ENCODE data around the gene TENT4B. TPM values are rescaled to one million over a fixed set of nuclear protein-coding genes. Genes with fewer than 3 reads are reported as not detected.

The TENT4B gene
- total RNA-seq, 6 donors from 2014 or later: 7.2 to 19.2 (median 10.6) TPM

DNA sequence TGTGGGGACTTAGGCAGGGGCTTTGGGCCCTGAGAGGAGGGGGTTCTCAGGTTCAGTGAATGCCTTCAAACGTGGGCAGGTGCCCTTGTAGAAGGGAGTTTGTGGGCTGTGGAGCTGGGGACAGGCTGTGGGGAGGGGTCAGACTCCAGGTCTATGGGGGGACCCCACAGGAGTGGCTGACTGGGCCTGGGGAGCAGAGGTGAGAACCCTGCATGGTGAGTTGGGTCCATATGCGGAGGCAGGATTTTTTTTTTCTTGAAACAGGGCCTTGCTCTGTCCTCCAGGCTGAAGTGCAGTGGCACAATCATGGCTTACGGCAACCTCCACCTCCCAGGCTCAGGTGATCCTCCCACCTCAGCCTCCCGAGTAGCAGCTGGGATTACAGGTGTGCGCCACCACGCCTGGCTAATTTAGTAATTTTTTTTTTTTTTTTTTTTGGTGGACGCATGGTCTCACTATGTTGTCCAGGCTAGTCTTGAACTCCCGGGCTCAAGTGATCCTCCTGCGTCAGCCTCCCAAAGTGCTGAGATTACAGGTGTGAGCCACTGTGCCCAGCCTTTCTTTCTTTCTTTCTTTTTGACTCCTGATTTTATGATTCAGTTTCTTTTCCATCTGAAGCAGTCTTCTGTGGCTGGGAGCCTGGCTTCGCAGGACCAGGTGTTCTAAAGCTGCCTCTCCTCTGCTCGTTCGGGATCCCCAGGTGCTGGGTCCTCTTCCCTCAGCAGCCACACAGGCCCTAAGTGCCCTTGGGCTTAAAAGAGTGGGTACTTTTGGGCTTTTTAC lies 94.2 kb downstream of the TENT4B start:
- no peak overlapping the region for H3K27ac ChIP-seq

DNA sequence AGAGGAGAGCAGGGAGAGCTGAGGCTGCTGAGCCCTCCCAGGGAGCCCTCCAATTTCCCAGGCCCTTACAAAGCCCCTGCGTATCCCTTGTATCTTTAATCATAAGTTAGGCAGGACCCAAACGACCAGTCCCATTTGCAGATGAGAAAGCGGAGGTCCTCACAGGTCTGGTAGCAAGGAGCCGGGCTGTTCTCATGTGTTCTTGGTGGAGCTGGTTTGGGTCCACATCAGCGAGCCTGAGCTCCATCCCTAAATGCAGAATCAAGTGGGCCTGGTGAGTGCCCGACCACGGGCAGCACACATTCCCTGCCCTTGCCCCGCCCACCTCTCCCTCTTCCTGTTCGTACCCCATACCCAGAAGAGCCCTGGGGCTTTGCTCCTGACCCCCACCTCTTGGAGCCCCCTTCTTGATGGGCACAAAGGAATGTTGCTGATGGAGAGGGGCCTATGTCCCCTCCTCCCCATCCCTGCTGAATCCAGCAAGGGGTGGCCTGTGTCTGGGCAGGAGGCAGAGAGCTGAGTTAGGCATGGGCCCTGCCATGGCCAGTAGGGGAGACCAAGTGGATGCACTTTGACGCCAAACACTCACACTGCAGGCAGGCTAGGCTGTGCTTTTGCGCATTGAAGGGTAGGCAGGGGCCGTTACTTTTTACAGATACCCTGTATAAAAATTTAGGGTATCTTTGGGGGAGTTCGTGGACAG lies 95.0 kb downstream of the TENT4B start:
- no peak for ATAC-seq (ENCODE audit: low FRiP score in 2 of 2)
- 77 to 83% methylated on average over 9 to 13 of the region's 13 CpGs for WGBS, 2 donors
- no peak overlapping the region for H3K4me3 ChIP-seq
- no peak for DNase-seq
- peaks cover 20 to 59% (median 41%) of the 10 kb centered on the region in 4 donors for H3K4me1 ChIP-seq
- H3K27ac ChIP-seq: peak overlapping the region in 2 of 4 donors; percentile 36 to 40
- H3K27me3 ChIP-seq: no peaks in the 10 kb centered on the region
- no peaks in the 10 kb centered on the region for H3K36me3 ChIP-seq
- H3K9me3 ChIP-seq: no peaks in the 10 kb centered on the region
- TF ChIP-seq, protein P1, sequence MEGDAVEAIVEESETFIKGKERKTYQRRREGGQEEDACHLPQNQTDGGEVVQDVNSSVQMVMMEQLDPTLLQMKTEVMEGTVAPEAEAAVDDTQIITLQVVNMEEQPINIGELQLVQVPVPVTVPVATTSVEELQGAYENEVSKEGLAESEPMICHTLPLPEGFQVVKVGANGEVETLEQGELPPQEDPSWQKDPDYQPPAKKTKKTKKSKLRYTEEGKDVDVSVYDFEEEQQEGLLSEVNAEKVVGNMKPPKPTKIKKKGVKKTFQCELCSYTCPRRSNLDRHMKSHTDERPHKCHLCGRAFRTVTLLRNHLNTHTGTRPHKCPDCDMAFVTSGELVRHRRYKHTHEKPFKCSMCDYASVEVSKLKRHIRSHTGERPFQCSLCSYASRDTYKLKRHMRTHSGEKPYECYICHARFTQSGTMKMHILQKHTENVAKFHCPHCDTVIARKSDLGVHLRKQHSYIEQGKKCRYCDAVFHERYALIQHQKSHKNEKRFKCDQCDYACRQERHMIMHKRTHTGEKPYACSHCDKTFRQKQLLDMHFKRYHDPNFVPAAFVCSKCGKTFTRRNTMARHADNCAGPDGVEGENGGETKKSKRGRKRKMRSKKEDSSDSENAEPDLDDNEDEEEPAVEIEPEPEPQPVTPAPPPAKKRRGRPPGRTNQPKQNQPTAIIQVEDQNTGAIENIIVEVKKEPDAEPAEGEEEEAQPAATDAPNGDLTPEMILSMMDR (IDR thresholded peaks at IDR 0.05): no peak
- no peak for TF ChIP-seq POLR2AphosphoS5 (IDR thresholded peaks at IDR 0.05)
- TF ChIP-seq EP300 (IDR thresholded peaks at IDR 0.05): no peak
- TF ChIP-seq POLR2A (IDR thresholded peaks at IDR 0.05): no peak

More for the DNA sequence above, 94.2 kb downstream of the TENT4B start:
- Histone ChIP-seq H3K27me3 (no peaks in the 10 kb centered on the region), H3K9me3 (no peaks in the 10 kb centered on the region), H3K36me3 (no peaks in the 10 kb centered on the region), H3K4me3 (peak overlapping the region in 3 of 4 donors; percentile 72 to 80 (median 74)), H3K4me1 (peaks cover 20 to 57% (median 40%) of the 10 kb centered on the region in 4 donors)
- 93 to 94% methylated on average over 12 of the region's 12 CpGs for WGBS, 2 donors
- ATAC-seq (ENCODE audit: low FRiP score in 2 of 2) (no peak), DNase-seq (no peak)
- TF ChIP-seq POLR2AphosphoS5 (IDR thresholded peaks at IDR 0.05) (no peak), POLR2A (IDR thresholded peaks at IDR 0.05) (no peak), EP300 (IDR thresholded peaks at IDR 0.05) (no peak)
- TF ChIP-seq, protein P1 (IDR thresholded peaks at IDR 0.05): no peak

DNA sequence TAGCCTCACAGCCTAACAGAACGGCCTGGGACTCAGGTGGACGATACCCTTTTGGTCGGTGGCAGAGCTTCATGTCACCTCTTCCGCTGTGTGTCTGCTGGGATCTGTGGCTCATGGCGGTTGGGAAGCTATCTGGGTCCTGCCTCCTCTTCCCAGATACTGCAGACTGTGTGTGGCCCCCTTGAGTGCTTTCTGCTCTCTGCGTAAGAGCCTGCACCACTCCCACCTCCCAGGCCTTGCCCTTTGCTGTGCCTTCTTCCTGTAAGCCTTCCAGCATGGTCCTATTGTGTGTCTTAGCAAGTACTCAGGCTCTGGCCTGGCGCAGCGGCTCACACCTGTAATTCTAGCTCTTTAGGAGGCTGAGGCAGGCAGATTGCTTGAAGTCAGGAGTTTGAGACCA lies 95.7 kb downstream of the TENT4B start:
- no peaks in the 10 kb centered on the region for H3K9me3 ChIP-seq
- no peak for ATAC-seq (ENCODE audit: low FRiP score in 2 of 2)
- peaks cover 20 to 59% (median 41%) of the 10 kb centered on the region in 4 donors for H3K4me1 ChIP-seq
- peak overlapping the region in 2 of 4 donors; percentile 36 to 40 for H3K27ac ChIP-seq
- no peak overlapping the region for H3K4me3 ChIP-seq
- DNase-seq: no peak
- TF ChIP-seq EP300 (IDR thresholded peaks at IDR 0.05): no peak
- no peak for TF ChIP-seq POLR2A (IDR thresholded peaks at IDR 0.05)
- TF ChIP-seq POLR2AphosphoS5 (IDR thresholded peaks at IDR 0.05): no peak
- TF ChIP-seq, protein P1 (IDR thresholded peaks at IDR 0.05): no peak
- H3K36me3 ChIP-seq: no peaks in the 10 kb centered on the region
- 77 to 79% methylated on average over 7 to 8 of the region's 8 CpGs for WGBS, 2 donors
- H3K27me3 ChIP-seq: no peaks in the 10 kb centered on the region

DNA sequence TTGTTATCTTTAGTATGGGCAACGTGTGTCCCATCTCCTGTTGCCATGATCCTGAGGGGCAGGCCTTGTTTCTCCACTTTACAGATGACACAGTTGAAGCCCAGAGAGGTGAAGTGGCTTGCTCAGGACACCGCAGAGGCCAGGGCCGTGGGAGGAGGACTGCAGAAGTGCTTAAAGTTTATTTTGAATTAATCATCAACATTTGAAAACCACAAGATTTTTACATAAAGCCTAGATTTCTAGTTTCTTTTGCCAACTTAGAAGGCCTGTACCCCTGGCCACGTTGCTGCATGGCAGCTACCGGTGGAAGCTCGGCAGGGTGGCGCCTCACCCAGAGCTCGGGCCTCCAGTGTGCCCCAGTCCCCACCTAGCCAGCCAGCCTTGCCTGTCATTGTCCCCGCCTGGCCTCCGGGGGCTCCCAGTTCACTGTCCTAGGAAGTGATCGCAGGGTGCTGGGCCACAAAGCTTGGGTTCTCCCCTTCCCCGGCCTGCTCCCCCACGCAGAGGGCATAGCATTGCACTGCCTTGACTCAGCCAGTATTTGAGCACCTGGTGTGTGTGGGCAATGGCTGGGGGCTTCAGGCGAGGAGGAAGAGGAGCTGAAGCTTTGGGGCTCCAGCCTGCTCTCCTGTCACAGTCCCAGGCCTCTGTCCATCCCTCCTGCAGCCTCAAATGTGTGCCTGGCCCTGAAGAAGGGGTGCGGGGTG lies 98.4 kb downstream of the TENT4B start:
- no peaks in the 10 kb centered on the region for H3K36me3 ChIP-seq
- DNase-seq (peak; percentile 69 to 71), ATAC-seq (ENCODE audit: low FRiP score in 2 of 2) (peak; percentile 56 to 85)
- H3K27ac ChIP-seq: peak overlapping the region; percentile 53 to 65 (median 60)
- no peaks in the 10 kb centered on the region for H3K9me3 ChIP-seq
- H3K4me1 ChIP-seq: peaks cover 8 to 38% (median 27%) of the 10 kb centered on the region in 4 donors
- TF ChIP-seq POLR2A (IDR thresholded peaks at IDR 0.05): no peak
- H3K27me3 ChIP-seq: no peaks in the 10 kb centered on the region
- WGBS, 2 donors: 61 to 65% methylated on average over 15 of the region's 15 CpGs
- no peak overlapping the region for H3K4me3 ChIP-seq

Data from upper lobe of left lung (tissue), 6 donors.